IMR-90 (cell line): Measurements from ENCODE around the gene TCF3. TPM values are rescaled to one million over a fixed set of nuclear protein-coding genes. Genes with fewer than 3 reads are reported as not detected.

Experiments used
- ATAC-seq: fragments of 200-7000 bp; cut with Tn5 transposase; 2 replicates; pipeline ENCODE4 v1.9.1; 2020; ENCODE audit warnings: low read depth, mild to moderate bottlenecking, moderate library complexity
- BruUV-seq: library from RNA; stranded (reverse); fragments of 400-500 nt; replicated peaks from 2 replicates; lab custom pipeline; 2021; lab: Mats Ljungman, UMichigan
- CTCF ChIA-PET: fragments of 300-600 bp; formaldehyde crosslinking; extraction: SDS; loops from one replicate; lab custom pipeline; 2021; ENCODE audit warnings: antibody characterized with exemption; lab: Yijun Ruan, JAX
- POLR2A ChIA-PET: fragments of 300-600 bp; sonication (Branson Sonifier 250); formaldehyde crosslinking; loops from one replicate; lab custom pipeline; 2022; ENCODE audit warnings: antibody characterized with exemption; ENCODE audit not compliant: unreplicated experiment; lab: Charles Lee
- DNase-seq: peaks from one replicate; pipeline ENCODE4 v3.0.0; 2013
- H2AFZ ChIP-seq: replicated peaks from 2 replicates; pipeline ENCODE3; 2013; ENCODE audit warnings: low read length, mild to moderate bottlenecking; ENCODE audit not compliant: poor library complexity
- H2AK5ac ChIP-seq: 2 replicates; pipeline ENCODE4 v1.6.1; 2013; ENCODE audit warnings: low read depth, low read length, inconsistent platforms
- H2AK9ac ChIP-seq: replicated peaks from 2 replicates; pipeline ENCODE3; 2013; ENCODE audit warnings: mild to moderate bottlenecking, low read depth, low read length, moderate library complexity; ENCODE audit not compliant: poor library complexity
- H2BK120ac ChIP-seq: 2 replicates; pipeline ENCODE4 v1.6.1; 2013; ENCODE audit warnings: low read depth, low read length, inconsistent platforms
- H2BK15ac ChIP-seq: 3 replicates; pipeline ENCODE4 v1.6.1; 2013; ENCODE audit warnings: low read depth, low read length, inconsistent platforms
- H2BK20ac ChIP-seq: 2 replicates; pipeline ENCODE4 v1.6.1; 2013; ENCODE audit warnings: low read depth, mild to moderate bottlenecking, inconsistent platforms, low read length, moderate library complexity
- H2BK5ac ChIP-seq: 2 replicates; pipeline ENCODE4 v1.6.1; 2013; ENCODE audit warnings: mild to moderate bottlenecking, low read depth, low read length, inconsistent platforms; ENCODE audit not compliant: poor library complexity, severe bottlenecking
- H3K14ac ChIP-seq: replicated peaks from 2 replicates; pipeline ENCODE4 v1.6.1; 2013; ENCODE audit warnings: low read depth, low read length, inconsistent platforms
- H3K18ac ChIP-seq: 2 replicates; pipeline ENCODE4 v1.6.1; 2013; ENCODE audit warnings: low read depth, low read length, control low read depth
- H3K23ac ChIP-seq: 2 replicates; pipeline ENCODE4 v1.6.1; 2013; ENCODE audit warnings: low read depth, low read length, inconsistent platforms
- H3K27ac ChIP-seq: 2 replicates; pipeline ENCODE4 v1.5.1; 2013; ENCODE audit warnings: mild to moderate bottlenecking, control low read depth, low read length; ENCODE audit not compliant: insufficient read depth
- H3K27me3 ChIP-seq: 2 replicates; pipeline ENCODE4 v1.6.1; 2013; ENCODE audit warnings: low read length; ENCODE audit not compliant: control insufficient read depth, insufficient read depth
- H3K36me3 ChIP-seq: 2 replicates; pipeline ENCODE4 v1.6.1; 2013; ENCODE audit warnings: low read length, mixed read lengths; ENCODE audit not compliant: control insufficient read depth, insufficient read depth
- H3K4ac ChIP-seq: 2 replicates; pipeline ENCODE4 v1.6.1; 2013; ENCODE audit warnings: low read depth, low read length, inconsistent platforms
- H3K4me1 ChIP-seq: 2 replicates; pipeline ENCODE4 v1.6.1; 2013; ENCODE audit warnings: low read length, mixed read lengths; ENCODE audit not compliant: control insufficient read depth, insufficient read depth
- H3K4me2 ChIP-seq: 2 replicates; pipeline ENCODE4 v1.6.1; 2013; ENCODE audit warnings: low read depth, mild to moderate bottlenecking, control low read depth, low read length, moderate library complexity
- H3K4me3 ChIP-seq: 2 replicates; pipeline ENCODE4 v1.5.1; 2013; ENCODE audit warnings: low read depth, mild to moderate bottlenecking, control low read depth, low read length, moderate library complexity; ENCODE audit not compliant: insufficient read depth
- H3K56ac ChIP-seq: 2 replicates; pipeline ENCODE4 v1.6.1; 2013; ENCODE audit warnings: low read length, inconsistent platforms; ENCODE audit not compliant: insufficient read depth; ENCODE audit errors: extremely low read depth
- H3K79me1 ChIP-seq, 2 experiments: 2 replicates each; pipeline ENCODE4 v1.6.1; 2013; ENCODE audit warnings: low read length in 2 of 2, inconsistent platforms in 1 of 2, low read depth in 1 of 2
- H3K9ac ChIP-seq: 2 replicates; pipeline ENCODE4 v1.6.1; 2013; ENCODE audit warnings: low read depth, low read length, control low read depth
- H3K9me1 ChIP-seq: 2 replicates; pipeline ENCODE4 v1.6.1; 2013; ENCODE audit warnings: low read length, inconsistent platforms; ENCODE audit not compliant: insufficient read depth
- H3K9me3 ChIP-seq: 2 replicates; pipeline ENCODE4 v1.6.1; 2013; ENCODE audit warnings: low read length; ENCODE audit not compliant: control insufficient read depth, insufficient read depth
- H4K20me1 ChIP-seq: 2 replicates; pipeline ENCODE4 v1.6.1; 2013; ENCODE audit warnings: low read length, inconsistent platforms; ENCODE audit not compliant: insufficient read depth
- H4K5ac ChIP-seq: 2 replicates; pipeline ENCODE4 v1.6.1; 2013; ENCODE audit warnings: mild to moderate bottlenecking, low read depth, low read length, control low read depth
- H4K8ac ChIP-seq, 2 experiments: 2 replicates each; pipeline ENCODE4 v1.6.1; 2013; ENCODE audit warnings: low read depth in 2 of 2, low read length in 2 of 2, control low read depth in 1 of 2, inconsistent platforms in 1 of 2
- H4K91ac ChIP-seq: 2 replicates; pipeline ENCODE4 v1.6.1; 2013; ENCODE audit warnings: low read depth, low read length, inconsistent platforms; ENCODE audit not compliant: insufficient read depth
- BHLHE40 ChIP-seq: fragments of 150-350 bp; IDR thresholded peaks from 2 replicates; pipeline ENCODE4 v1.6.1; 2016; ENCODE audit warnings: mild to moderate bottlenecking, low read depth, low read length
- CEBPB ChIP-seq: IDR thresholded peaks from 2 replicates; pipeline ENCODE4 v1.6.1; 2012; ENCODE audit warnings: low read depth, low read length, improper control_type of control experiment
- CHD1 ChIP-seq: IDR thresholded peaks from 2 replicates; pipeline ENCODE4 v1.6.1; 2012; ENCODE audit warnings: low read depth, low read length, improper control_type of control experiment
- CTCF ChIP-seq: conservative IDR thresholded peaks from 2 replicates; pipeline ENCODE4 v1.5.1; 2012; ENCODE audit warnings: mild to moderate bottlenecking, low read depth, low read length, improper control_type of control experiment
- MAFK ChIP-seq: IDR thresholded peaks from 2 replicates; pipeline ENCODE4 v1.6.1; 2012; ENCODE audit warnings: low read depth, low read length, improper control_type of control experiment
- MAZ ChIP-seq: IDR thresholded peaks from 2 replicates; pipeline ENCODE4 v1.6.1; 2012; ENCODE audit warnings: low read depth, mild to moderate bottlenecking, low read length, improper control_type of control experiment, moderate library complexity, borderline replicate concordance
- MXI1 ChIP-seq: IDR thresholded peaks from 2 replicates; pipeline ENCODE4 v1.6.1; 2012; ENCODE audit warnings: low read depth, mild to moderate bottlenecking, low read length, moderate library complexity, borderline replicate concordance
- RAD21 ChIP-seq: IDR thresholded peaks from 2 replicates; pipeline ENCODE4 v1.6.1; 2012; ENCODE audit warnings: low read length, improper control_type of control experiment
- RCOR1 ChIP-seq: IDR thresholded peaks from 2 replicates; pipeline ENCODE4 v1.6.1; 2012; ENCODE audit warnings: mild to moderate bottlenecking, low read length, improper control_type of control experiment; ENCODE audit not compliant: insufficient replicate concordance
- RFX5 ChIP-seq: IDR thresholded peaks from 2 replicates; pipeline ENCODE4 v1.8.0; 2012; ENCODE audit warnings: low read depth, mild to moderate bottlenecking, low read length, moderate library complexity
- SMC3 ChIP-seq: fragments of 150-350 bp; IDR thresholded peaks from 2 replicates; pipeline ENCODE4 v1.6.1; 2016; ENCODE audit warnings: low read depth, mild to moderate bottlenecking, antibody characterized with exemption, low read length, moderate library complexity
- USF2 ChIP-seq: fragments of 150-350 bp; IDR thresholded peaks from 2 replicates; pipeline ENCODE4 v1.6.1; 2017; ENCODE audit warnings: mild to moderate bottlenecking, antibody characterized with exemption, low read length, low read depth
- WGBS, 2 experiments: methylation state at CpG; one replicate each; pipeline versions ENCODE4 v1.1.5 to v1.1.7; 2013; ENCODE audit warnings: missing lambda C conversion rate in 2 of 2; ENCODE audit not compliant: insufficient read length in 1 of 2; ENCODE audit errors: extremely low coverage in 2 of 2; 5-methylcytosine and 5-hydroxymethylcytosine counted together
- dilution Hi-C: fragments of 300-500 bp; cut with HindIII; formaldehyde crosslinking; loops from one replicate; pipeline ENCODE4 v1.14.3; 2018; ENCODE audit warnings: low sequenced_read_pairs; ENCODE audit not compliant: unreplicated experiment
- in situ Hi-C: fragments of 300-500 bp; cut with MboI; formaldehyde crosslinking; loops from 3 replicates; pipeline ENCODE4 v1.14.3; 2019; ENCODE audit warnings: low sequenced_read_pairs, inconsistent platforms, mixed read lengths
- intact Hi-C: fragments of 100-400 bp; cut with micrococcal nuclease; formaldehyde crosslinking; loops from 2 replicates; pipeline ENCODE4 v1.10.0; 2022
- polyA plus RNA-seq, 3 experiments: library from polyadenylated mRNA; depleted of rRNA; stranded (reverse); fragments of >200 nt; gene quantifications; 2 replicates each; pipeline ENCODE4 v1.2.3, GENCODE V29; 2012; ENCODE audit warnings: low replicate concordance in 1 of 3
- total RNA-seq: library from RNA; depleted of rRNA; stranded (reverse); fragments of >200 nt; gene quantifications from 2 replicates; pipeline ENCODE4 v1.2.3, GENCODE V29; 2012

Gene TCF3
- total and polyA plus RNA-seq, 2 of the 4 experiments (the other 2 are of a cell fraction) = 29.9 to 127 TPM

DNA sequence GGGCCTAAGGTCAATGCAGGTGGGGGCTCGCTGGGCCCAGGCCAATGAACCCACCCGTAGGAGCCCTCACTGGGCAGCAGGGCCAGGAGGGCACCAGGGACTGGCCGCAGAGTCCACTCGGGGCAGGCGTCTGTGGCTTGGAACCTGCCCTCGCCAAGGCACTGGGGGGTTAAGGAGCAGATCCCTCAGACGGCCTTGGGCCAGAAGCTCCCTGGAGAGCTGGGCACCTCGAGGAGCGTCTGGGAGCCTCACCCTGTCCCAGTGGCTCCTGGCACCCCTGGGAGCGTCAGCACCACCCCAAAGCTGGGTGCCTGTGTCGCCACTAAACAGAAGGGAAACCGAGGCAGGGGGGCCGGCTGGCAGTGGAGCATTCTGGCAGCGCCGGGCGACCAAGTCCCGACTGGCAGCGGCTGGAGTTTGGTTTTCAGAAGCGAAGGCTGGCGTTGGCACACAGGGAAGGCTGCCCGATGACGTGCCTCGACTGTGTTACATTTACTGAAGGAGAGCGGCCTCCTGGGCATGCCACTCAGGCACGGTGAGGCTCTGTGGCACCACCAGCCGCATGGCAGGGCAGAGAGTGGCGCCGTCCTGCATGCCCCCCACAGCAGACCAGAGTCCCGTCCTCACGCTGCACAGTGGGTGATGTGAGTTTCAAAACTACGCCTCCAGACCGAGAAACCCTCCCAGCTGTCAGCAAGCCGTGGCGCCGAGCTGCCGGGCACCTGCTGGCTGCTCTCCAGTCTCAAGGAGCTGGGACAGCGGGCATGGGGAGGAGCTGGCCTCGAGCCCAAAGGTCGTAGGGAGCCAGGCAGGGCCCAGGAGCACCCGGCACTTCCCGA lies 75.1 kb downstream of the TCF3 start (continued):
- TF ChIP-seq CEBPB = no peak

DNA sequence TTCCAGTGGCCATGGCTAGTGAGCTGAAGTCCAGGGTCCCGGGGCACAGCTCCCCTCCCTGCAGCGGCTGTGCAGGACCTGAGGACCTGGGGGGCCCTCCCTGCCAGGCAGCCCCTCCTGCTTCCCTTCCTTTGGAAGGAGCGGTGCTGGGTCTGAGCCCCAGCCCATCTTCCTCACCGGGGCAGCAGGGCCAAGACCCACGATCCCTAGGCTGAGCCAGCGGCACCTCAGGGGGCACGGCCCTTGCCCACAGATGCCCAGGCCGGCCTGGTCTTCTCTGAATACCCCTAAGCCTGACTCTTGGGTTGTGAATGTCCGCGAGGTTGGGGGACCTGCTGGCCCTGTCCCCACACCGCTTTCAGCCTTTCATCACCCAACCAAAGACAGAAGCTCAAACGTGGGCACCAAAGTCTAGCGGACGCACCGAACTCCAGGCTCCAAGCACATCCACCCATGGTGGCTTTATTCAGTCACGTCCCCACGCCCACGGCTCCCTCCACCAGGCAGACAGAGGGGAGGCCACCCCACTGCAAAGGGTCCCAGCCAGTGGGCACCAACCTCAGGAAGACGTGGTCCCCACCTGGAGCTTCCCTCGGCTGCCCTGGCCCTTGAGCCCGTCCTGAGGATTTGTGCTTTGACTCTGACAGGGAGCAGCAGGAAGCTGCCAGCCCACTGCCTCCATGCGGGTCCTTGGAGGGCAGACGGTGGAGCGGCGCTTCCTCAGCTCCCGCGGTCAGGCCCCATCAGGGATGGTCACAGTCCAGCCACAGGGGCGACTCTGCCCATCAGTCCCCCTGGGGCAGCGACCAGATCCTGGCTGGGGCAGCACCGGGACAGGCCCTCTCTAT lies 75.9 kb downstream of the TCF3 start:
- Histone ChIP-seq H3K4me1 (no peaks in the 10 kb centered on the region), H3K4me3 (no peak overlapping the region), H2AFZ (no peak overlapping the region), H2BK15ac (no peak overlapping the region), H3K56ac (no peak overlapping the region), H3K4me2 (no peak overlapping the region), H4K20me1 (peaks cover 4% of the 10 kb centered on the region), H4K91ac (no peak overlapping the region), H2AK9ac (peak overlapping the region; percentile 28), H2BK5ac (no peak overlapping the region), H3K27me3 (no peaks in the 10 kb centered on the region), H3K18ac (no peak overlapping the region), H3K36me3 (peaks cover 41% of the 10 kb centered on the region), H3K4ac (no peak overlapping the region), H2BK20ac (no peak overlapping the region), H2BK120ac (no peak overlapping the region), H3K9me1 (no peaks in the 10 kb centered on the region), H3K27ac (no peak overlapping the region), H3K79me1 (no peaks in the 10 kb centered on the region; a peak in 1 of 4 replicates), H2AK5ac (no peak overlapping the region), H3K9me3 (no peaks in the 10 kb centered on the region), H4K5ac (no peak overlapping the region), H4K8ac (no peak overlapping the region), H3K9ac (no peak overlapping the region), H3K14ac (no peak overlapping the region), H3K23ac (no peak overlapping the region)
- BruUV-seq = no TSS peak
- ChIA-PET POLR2A (no interaction called here), CTCF (interaction anchor here (0.5 kb wide), 1 partner anchor 53 kb away, joined by 3 read pairs; the partner anchor contains the start of gene PLK5)
- DNase-seq (no peak), ATAC-seq (no peak)
- intact Hi-C loops (no loop called here), dilution Hi-C loops (no loop called here), in situ Hi-C loops (no loop called here)
- 91% methylated on average over 16 of the region's 30 CpGs; no CpG with 5 or more reads in 1 of the 2 experiments for WGBS, 2 experiments
- TF ChIP-seq CTCF (no peak), CHD1 (no peak), MXI1 (no peak), CEBPB (no peak), MAZ (no peak), MAFK (no peak), RFX5 (no peak), SMC3 (no peak), USF2 (no peak), RAD21 (no peak), RCOR1 (no peak), BHLHE40 (no peak)
